NCI-H187 treated with DMSO at 0.1 percent for 48 hours (cell line): ENCODE results near the gene RXRG.

Source experiments
- DNase-seq: peaks from one replicate; lab custom pipeline; 2025; lab: John Stamatoyannopoulos, UW

RXRG gene

DNA sequence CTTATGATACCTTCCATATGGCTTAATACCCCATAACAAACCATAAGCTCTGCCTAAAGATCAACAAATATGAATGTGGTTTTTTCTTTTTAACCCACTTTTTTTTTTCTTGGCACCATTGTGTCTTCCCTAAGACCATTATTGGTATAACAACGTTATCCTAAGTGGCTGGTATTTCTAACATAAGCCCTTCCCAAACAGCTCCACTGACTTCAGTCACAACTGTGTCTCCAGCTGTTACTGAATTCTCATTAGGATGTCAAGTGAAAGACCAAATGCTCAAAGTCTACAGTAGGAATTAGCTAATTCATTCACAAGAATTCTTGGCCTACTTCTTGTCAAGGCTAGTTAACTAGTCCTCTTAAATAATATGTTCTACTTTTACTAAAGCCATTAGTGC, 4.2 kb upstream of the RXRG start:
- no peak for DNase-seq

DNA sequence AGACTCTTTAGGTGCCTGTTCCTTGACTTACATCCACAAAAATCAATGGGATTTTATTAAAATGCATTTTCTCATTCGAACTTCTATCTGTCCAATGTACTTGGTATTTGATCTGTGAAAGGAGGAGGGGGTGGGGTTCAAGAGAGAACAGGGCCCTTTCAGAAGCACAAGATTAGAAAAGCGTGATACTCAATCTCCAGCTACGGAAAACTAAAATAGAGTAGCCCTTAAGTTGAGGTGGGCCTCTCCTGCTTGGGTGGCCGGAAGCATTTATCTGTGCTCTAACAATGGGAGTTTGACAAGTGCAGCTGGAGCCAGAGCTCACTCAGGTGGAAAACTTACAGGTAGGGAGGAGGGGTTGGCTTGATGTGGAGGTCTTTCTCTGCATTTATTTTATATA, 462 bp upstream of the RXRG start:
- DNase-seq: no peak

DNA sequence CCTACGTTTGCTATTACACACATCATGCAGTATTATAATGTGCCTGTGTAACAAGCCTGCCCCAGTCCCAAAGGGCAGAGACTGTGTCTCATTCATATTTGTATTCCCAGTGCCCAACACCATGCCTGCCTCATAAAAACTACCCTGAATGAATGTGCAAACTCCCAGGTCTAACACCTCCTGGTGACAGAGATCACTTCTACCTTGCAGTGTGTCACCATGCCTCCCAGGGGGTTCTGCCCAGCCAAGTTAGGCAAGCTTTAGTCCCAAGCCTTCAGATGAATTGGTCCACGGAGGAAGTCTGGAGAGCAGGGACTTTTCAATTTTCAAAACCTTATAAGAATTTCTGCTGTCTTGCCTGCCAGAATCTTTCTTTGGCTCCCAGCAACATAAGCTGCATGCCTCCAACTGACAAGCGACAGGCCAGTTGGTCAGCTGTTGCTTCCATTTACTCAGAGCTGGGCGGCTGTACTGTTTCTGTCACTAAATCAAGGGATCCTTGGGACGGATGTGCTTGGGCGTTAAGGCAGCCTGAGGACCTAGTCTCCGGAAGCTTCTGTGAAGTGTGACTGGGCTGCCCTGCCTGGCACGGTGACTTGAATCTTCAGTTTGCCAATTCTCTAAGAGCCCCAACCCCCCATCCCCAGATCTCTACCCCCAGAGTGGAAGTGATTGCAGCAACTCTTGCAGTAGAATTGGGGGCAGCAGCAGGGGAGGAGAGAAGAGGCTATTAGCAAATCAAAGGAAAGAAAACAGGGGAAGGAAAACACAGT, 1.2 kb downstream of the RXRG start:
- no peak for DNase-seq

DNA sequence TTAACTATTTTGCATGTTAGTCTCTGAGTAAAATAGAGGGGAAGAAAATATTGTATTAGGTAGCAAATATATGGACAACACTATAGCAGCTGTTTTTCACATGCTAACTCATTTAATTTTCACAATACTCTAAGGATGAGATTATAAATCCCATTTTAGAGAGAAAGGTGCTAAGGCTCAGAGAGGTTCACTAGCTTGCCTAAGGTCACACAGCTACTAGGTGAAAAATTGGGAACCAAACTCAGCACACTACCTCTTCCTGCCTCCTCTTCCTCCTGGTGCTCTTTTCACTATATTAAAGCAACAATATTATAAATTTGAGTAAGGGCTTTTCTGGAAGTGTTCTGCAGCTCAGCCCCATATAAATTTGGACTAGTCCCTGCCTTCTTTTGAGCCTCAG, 2.3 kb downstream of the RXRG start:
- DNase-seq: no peak

DNA sequence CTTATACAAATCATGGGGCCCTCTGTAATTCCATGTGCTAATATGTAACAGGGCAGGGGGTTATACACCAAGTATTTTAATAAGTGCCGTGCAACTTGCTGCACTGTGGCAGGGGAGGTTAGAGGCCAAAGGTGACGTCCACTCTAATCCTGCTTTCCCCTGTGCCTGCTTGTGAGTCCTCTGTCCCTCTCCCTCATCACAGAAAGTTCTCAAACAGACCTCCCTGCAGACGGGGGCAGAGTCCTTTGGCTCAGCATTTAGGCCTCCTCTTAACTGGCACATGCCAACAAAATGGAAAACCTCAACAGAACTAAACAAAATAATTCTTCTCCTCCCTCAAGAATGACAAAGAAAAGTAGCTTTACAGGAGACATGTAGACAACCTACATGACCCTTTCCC, 2.9 kb downstream of the RXRG start:
- DNase-seq: no peak

DNA sequence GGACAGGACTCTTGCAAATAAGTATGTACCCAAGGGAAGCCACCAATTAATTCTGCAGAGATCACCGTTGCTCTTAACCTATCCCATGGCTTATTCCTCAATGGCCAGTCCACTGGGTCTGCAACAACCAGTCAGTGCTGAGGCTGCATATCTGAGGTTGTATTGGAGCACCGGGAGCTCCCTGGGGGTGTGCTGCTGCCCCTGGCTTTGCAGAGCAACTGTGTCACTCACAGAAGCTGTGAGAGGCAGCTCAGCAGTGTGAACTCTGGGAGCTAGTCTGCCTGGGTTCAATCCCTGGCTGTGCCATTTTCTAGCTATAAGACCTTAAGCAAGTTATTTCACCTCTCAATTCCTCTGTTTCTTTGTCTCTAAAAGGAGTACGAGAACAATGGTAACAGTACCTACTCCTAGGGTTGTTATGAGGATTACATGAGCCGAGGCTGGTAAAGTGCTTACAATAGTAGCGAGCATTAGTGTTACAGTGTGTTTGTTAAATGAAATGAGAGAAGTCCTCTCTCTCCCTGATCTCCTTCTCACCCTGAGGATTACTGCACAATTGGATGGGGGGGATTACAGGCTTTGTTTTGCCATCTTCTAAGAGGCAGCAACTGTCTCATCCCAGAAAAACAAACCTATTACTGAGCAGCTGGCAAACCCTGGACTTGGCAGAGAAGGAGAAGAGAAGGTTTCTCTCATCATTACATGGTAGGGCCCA, 3.6 kb downstream of the RXRG start:
- no peak for DNase-seq

GRCh38 chr1:165439330-165439729, 5.6 kb downstream of the RXRG start:
- DNase-seq: no peak

DNA sequence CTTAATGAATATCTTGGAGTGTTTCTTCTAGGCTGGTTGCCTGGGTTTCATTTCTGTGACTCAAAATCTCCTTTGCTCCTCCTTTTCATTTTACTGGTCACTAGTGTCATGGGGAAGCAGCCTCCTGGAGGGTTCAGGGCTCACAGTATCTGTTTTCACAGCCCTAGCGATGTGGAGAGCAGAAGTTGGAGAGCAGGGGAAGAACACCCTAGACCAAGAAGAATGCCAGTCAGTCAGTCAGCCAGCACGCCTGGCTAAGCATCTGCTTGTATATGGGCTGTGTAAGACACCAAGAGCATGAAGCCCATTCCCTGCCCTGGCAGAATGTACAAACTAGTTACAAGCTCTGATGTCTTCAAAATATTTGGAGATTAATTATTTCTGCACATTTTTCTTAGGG, 7.9 kb downstream of the RXRG start:
- no peak for DNase-seq

DNA sequence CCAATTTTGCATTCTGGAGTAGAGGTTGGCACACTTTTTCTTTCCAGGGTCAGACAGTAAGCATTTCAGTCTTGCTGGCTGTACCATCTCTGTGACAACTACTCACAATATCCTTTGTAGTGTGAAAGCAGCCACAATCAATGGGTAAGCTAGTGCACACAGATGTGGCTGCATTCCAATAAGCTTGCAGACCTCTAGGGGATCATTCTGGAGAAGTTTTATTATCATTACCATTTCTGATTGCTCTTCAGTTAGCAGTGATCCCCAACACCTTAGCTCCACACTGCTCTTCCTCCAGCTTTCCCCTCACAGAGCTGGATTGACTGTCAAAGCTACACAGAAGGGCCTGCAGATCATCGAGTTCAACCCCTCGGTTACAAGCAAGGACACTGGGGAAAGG, 9.1 kb downstream of the RXRG start:
- no peak for DNase-seq

DNA sequence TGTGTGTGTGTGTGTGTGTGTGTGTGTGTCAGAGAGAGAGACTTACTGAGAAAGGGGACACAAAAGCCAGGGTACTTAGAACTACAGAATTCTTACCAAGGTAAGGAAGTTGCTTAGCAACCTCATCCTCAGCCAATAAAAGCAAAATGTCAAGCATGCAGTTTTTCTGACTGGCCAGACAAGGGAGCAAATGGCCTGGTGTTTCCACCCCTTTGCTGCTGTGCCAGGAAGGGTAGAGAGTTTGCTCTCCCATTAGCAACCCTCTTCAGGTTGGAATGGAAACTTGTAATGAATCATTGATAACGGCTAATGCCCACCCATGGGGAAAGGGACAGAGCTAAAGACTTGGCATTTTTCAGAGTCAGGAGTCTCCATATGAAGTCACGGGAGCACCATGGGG, 10.6 kb downstream of the RXRG start:
- no peak for DNase-seq

- no peak for DNase-seq
Measured at GRCh38 chr1:165431079-165431478, 13.8 kb downstream of the RXRG start.

DNA sequence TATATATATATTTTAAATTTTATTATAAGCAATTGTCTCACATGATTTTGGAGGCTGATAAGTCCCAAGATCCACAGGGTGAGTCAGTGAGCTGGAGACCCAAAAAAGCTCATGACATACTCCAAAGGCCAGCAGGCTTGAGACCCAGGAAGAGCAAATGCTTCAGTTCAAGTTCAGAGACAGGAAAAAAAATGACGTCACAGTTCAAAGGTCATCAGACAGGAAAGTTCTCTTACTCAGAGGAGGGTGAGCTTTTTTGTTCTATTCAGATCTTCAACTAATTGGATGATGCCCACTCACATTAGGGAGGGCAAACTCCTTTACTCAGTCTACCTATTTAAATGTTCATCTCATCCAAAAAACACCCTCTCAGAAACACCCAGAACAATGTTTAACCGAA, 18.2 kb downstream of the RXRG start:
- DNase-seq: no peak

DNA sequence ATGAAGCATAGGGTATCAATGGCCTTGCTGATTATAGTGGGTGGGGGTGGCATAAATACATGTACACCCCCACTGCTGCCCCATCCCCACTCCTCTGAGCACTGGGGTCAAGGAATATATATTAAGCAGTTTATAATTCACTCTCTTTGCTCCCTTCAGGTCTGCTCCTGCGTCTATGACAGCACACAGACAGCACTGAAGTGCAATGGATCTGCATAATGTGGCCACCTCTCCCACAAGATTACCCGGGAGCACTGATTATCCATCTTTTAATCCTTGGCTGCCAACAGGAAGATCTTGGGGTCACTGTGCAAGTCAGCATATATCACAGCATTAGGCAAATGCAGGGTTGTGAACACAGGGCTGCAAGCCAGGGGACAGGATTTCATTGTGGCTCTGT, 19.3 kb downstream of the RXRG start:
- DNase-seq: no peak

DNA sequence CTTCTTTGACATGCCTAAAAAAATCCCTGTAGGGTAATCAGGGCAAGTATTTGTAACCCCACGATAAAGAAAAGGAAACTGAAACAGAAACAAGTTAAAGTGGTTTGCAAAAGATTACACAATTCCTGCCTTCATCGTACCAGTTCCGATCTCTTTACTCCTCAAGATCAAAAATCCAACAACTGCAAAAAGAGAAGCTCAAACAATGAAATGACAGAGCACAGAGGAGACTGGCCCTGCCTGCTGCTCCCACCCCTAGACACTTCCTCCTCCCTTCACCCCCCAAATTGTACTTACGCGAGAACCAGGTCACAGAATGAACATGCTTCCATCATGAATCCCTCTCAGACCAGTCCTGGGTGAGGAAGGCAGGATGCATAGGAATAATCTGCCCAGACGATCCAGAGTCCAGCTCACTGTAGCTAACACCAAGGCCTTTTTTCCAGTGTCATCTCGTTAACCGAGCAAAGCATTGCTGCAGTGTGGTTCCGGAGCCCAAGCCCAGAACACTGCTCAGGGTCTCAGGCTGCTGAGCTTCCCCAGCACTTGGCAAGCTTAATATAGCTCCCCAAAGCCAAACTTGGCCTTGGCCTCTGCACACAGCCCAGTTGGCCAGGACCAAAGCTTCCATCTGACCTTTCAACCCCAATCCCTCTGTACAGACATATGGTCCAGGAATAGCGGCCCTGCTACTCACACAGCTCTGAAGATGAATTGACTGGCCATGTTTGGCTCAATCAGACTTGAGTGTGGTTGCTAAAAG, 20.3 kb downstream of the RXRG start:
- DNase-seq: no peak

GRCh38 chr1:165423136-165423535, 21.8 kb downstream of the RXRG start:
- DNase-seq: no peak

GRCh38 chr1:165420655-165421054, 24.3 kb downstream of the RXRG start:
- DNase-seq: no peak

GRCh38 chr1:165419839-165420238, 25.1 kb downstream of the RXRG start:
- no peak for DNase-seq

DNA sequence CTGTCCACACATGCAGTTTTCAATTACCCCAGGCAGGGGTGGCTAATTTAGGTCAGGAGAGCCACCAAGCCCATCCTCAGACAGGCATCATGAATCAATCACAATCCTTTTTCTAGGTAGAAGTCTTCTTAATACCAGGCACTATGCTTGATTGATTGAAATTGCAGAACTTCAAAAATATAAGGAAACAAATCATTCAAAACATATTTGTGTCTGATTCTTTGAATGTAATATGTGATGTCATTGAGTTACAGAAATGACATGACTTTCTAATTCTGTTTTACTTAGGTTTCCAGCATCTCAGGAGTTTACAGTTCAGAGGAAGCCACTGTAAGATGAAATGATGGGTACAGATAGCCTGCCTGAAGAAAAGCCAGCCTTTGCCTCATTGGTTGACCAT, 26.7 kb downstream of the RXRG start:
- no peak for DNase-seq

GRCh38 chr1:165416876-165417275, 28.1 kb downstream of the RXRG start:
- no peak for DNase-seq

DNA sequence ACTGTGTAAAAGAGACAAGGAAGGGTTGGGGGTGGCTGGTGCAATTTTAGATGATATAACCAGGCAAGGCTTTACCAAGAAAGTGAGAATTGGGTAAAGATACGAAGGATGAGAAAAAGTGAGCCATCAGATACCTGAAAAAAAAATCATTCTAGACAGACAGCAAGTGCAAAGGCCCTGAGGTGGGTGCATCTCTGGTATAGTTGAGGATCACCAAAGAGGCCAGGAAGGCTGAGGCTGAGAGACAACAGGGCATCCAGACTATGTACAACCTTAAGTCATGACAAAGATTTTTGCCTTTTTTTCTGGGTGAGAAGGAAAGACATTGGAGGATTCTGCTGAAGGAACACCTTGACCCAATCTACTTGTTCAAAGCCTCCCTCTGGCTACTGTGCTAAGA, 29.9 kb downstream of the RXRG start:
- no peak for DNase-seq

DNA sequence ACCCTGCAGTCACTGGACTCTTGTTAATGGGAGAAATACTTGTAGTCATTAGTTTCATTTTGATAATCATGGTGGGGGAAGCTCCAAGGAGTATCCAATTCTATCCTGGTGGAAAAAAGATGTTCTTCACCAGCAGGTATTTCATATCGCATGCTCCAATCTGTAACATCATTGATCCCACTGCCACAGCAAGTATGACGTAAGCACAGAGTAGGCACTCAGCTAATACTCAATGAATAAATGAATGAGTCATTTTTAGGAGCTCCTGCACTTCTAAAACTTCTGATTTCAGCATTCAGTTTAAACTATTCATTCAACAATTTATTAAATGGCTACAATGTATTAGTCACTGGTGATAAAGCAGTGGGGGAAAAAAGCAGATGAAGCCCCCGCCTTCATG, 30.3 kb downstream of the RXRG start:
- DNase-seq: no peak

GRCh38 chr1:165411396-165411795, 33.5 kb downstream of the RXRG start:
- DNase-seq: no peak
